Measurements from ENCODE around the gene COL28A1. TPM values are rescaled to one million over a fixed set of nuclear protein-coding genes. Genes with fewer than 3 reads are reported as not detected.

The COL28A1 gene
- polyA plus RNA-seq, 4 donors: 1.1 to 3.1 (median 1.5) TPM

DNA sequence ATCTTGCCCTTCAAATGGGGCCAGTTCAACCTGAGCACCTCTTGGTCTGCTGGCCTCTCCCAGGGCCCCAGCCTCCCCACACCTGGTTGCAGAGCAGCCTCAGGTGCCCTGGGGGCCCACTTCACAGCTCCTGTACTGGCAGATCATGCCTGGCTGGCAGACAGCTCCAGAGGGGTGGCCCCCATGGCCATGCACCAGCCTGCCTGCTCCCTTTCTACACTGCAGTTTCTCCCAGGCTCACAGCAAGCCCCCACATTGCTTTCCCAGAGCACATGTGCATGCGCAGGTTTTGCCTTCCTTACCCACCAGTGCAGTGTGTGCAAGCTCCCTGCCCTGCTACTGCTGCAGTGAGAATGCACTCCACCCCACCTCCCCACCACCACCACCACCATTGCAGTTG, 21.2 kb upstream of the COL28A1 start:
- Histone ChIP-seq H3K4me1 (ENCODE audit: control insufficient read depth in 3 of 3, insufficient read depth in 2 of 3, low read depth in 1 of 3, low read length in 2 of 3) (no peaks in the 10 kb centered on the region), H3K9me3 (ENCODE audit: control insufficient read depth in 2 of 2, insufficient read depth in 1 of 2, low read depth in 1 of 2, low read length in 1 of 2) (peaks cover 0 to 4% of the 10 kb centered on the region in 2 donors), H3K36me3 (ENCODE audit: control insufficient read depth in 3 of 3, insufficient read depth in 2 of 3, low read depth in 1 of 3, low read length in 3 of 3) (no peaks in the 10 kb centered on the region), H3K27ac (ENCODE audit: low read depth in 1 of 3, low read length in 2 of 3) (no peak overlapping the region), H3K4me3 (ENCODE audit: low read depth in 1 of 3, low read length in 3 of 3) (no peak overlapping the region), H3K27me3 (ENCODE audit: control insufficient read depth in 3 of 3, insufficient read depth in 3 of 3, low read length in 3 of 3) (no peaks in the 10 kb centered on the region)
- WGBS, 3 donors: 89 to 94% (median 92%) methylated on average over 1 of the region's 1 CpG
- FAIRE-seq (no peak), DNase-seq (no peak)

DNA sequence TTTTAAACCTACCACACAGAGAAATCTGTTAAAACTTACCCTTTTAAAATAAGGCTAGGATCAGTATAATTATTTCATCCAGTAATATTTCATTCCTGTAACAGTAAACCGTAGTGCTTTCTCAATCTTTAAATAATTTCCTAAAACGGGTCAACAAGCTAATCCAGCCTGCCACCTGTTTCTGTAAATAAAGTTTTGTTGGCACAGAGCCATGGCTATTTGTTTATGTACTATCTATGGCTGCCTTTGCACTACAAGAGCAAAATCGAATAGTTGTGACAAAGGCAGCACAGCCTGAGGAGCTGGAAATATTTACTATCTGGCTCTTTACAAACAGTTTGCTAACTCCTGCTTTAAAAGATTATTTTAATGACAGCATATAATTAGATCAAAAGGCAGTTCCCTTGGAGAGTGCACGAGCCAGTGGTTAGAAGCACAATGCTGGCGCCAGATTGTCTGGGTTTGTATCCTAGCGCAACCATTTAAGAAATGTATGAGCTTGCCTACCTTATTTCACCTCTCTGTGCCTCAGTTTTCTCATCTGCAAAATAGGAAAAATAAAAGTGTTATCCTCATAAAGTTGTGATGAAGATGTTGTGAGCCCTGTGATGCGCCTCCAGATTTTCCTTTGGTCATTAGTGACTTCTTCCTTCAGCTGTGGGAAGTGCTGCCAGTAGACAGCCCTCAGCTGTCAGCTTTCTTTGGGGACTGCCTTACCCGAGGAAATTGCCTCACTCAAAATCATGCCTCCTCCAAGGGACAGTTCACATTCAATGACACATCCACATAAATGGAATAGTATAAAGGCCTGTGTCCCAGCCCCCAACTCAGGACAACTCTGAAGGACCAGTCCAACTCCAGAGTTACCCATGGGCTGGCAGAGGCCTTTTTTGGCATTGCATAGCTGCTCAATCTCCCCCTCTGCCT, 19.2 kb upstream of the COL28A1 start:
- Histone ChIP-seq H3K36me3 (ENCODE audit: control insufficient read depth in 3 of 3, insufficient read depth in 2 of 3, low read depth in 1 of 3, low read length in 3 of 3) (no peaks in the 10 kb centered on the region), H3K4me1 (ENCODE audit: control insufficient read depth in 3 of 3, insufficient read depth in 2 of 3, low read depth in 1 of 3, low read length in 2 of 3) (no peaks in the 10 kb centered on the region), H3K27me3 (ENCODE audit: control insufficient read depth in 3 of 3, insufficient read depth in 3 of 3, low read length in 3 of 3) (no peaks in the 10 kb centered on the region), H3K4me3 (ENCODE audit: low read depth in 1 of 3, low read length in 3 of 3) (no peak overlapping the region), H3K9me3 (ENCODE audit: control insufficient read depth in 2 of 2, insufficient read depth in 1 of 2, low read depth in 1 of 2, low read length in 1 of 2) (peaks cover 0 to 4% of the 10 kb centered on the region in 2 donors), H3K27ac (ENCODE audit: low read depth in 1 of 3, low read length in 2 of 3) (no peak overlapping the region)
- FAIRE-seq (no peak), DNase-seq (no peak)
- 39 to 57% (median 50%) methylated on average over 8 of the region's 8 CpGs for WGBS, 3 donors

DNA sequence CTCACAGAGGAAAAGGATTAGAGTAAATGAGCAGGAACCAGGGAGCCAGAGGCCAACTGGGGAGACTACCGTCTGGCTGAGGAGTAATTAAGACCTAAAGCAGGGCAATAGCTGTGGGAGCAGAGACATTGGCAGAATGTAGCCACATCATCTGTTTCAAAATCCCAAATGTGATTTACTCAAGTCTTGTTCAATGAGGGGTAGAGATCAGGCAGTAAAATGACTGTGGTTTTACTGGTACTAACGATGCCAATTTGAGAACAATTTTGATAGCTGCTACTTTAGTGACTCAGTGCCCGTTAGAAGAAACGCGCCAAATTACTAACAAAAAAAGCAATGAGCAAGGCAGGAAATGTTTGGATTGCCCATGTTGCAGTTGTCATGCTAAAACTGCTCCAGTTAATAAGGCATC, 18.4 kb upstream of the COL28A1 start:
- no peak overlapping the region for H3K27ac ChIP-seq (ENCODE audit: low read depth in 1 of 3, low read length in 2 of 3)
- no peaks in the 10 kb centered on the region for H3K27me3 ChIP-seq (ENCODE audit: control insufficient read depth in 3 of 3, insufficient read depth in 3 of 3, low read length in 3 of 3)
- H3K4me3 ChIP-seq (ENCODE audit: low read depth in 1 of 3, low read length in 3 of 3): no peak overlapping the region
- no peaks in the 10 kb centered on the region for H3K36me3 ChIP-seq (ENCODE audit: control insufficient read depth in 3 of 3, insufficient read depth in 2 of 3, low read depth in 1 of 3, low read length in 3 of 3)
- H3K9me3 ChIP-seq (ENCODE audit: control insufficient read depth in 2 of 2, insufficient read depth in 1 of 2, low read depth in 1 of 2, low read length in 1 of 2): peaks cover 0 to 4% of the 10 kb centered on the region in 2 donors
- no peak for FAIRE-seq
- no peaks in the 10 kb centered on the region for H3K4me1 ChIP-seq (ENCODE audit: control insufficient read depth in 3 of 3, insufficient read depth in 2 of 3, low read depth in 1 of 3, low read length in 2 of 3)
- WGBS, 3 donors: 81 to 86% (median 85%) methylated on average over 5 of the region's 5 CpGs
- DNase-seq: no peak

DNA sequence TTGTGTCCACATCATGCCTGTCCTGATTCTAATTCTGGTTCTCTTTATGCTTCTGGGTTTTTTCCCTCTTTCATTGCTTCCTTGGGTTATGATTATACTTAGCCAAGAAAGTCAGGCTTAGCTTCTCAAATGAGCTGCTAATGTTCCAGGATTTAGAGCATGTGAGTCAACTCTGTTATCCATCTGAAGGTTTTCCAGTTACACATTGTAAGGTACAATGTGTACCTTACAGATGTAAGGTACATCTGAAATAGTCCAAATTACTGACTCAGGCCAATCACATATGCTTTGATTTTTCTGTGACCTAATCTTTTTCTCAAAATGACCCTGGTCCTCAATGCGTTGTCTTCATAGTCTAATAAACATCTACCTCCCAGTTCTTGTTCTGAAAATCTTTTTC, 17.7 kb upstream of the COL28A1 start:
- 96 to 97% (median 97%) methylated on average over 1 of the region's 1 CpG for WGBS, 3 donors
- no peaks in the 10 kb centered on the region for H3K27me3 ChIP-seq (ENCODE audit: control insufficient read depth in 3 of 3, insufficient read depth in 3 of 3, low read length in 3 of 3)
- no peak overlapping the region for H3K27ac ChIP-seq (ENCODE audit: low read depth in 1 of 3, low read length in 2 of 3)
- DNase-seq (no peak), FAIRE-seq (no peak)
- H3K4me3 ChIP-seq (ENCODE audit: low read depth in 1 of 3, low read length in 3 of 3): no peak overlapping the region
- no peaks in the 10 kb centered on the region for H3K4me1 ChIP-seq (ENCODE audit: control insufficient read depth in 3 of 3, insufficient read depth in 2 of 3, low read depth in 1 of 3, low read length in 2 of 3)
- H3K9me3 ChIP-seq (ENCODE audit: control insufficient read depth in 2 of 2, insufficient read depth in 1 of 2, low read depth in 1 of 2, low read length in 1 of 2): peaks cover 0 to 4% of the 10 kb centered on the region in 2 donors
- no peaks in the 10 kb centered on the region for H3K36me3 ChIP-seq (ENCODE audit: control insufficient read depth in 3 of 3, insufficient read depth in 2 of 3, low read depth in 1 of 3, low read length in 3 of 3)

DNA sequence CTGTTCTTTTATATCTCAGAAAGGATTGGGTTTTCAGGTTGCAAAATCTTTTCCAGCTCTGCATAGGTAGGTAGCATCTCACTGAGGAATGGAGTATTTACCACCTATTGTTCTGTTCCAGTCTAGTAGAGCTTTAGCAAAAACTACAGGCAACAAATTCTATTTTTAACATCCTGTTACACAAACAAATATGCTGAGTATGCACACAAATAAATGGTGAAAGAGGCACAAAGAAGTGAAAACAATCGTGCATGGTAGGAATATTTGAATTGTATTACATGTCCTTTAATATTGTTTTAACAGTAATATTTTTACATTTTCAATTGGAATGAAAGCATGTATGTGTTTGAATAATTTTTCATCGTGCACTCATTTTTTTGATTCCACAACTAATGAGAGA, 16.5 kb upstream of the COL28A1 start:
- no peaks in the 10 kb centered on the region for H3K4me1 ChIP-seq (ENCODE audit: control insufficient read depth in 3 of 3, insufficient read depth in 2 of 3, low read depth in 1 of 3, low read length in 2 of 3)
- H3K9me3 ChIP-seq (ENCODE audit: control insufficient read depth in 2 of 2, insufficient read depth in 1 of 2, low read depth in 1 of 2, low read length in 1 of 2): no peaks in the 10 kb centered on the region
- H3K27ac ChIP-seq (ENCODE audit: low read depth in 1 of 3, low read length in 2 of 3): no peak overlapping the region
- no peaks in the 10 kb centered on the region for H3K27me3 ChIP-seq (ENCODE audit: control insufficient read depth in 3 of 3, insufficient read depth in 3 of 3, low read length in 3 of 3)
- 83 to 93% (median 86%) methylated on average over 2 of the region's 2 CpGs for WGBS, 3 donors
- DNase-seq: no peak
- no peaks in the 10 kb centered on the region for H3K36me3 ChIP-seq (ENCODE audit: control insufficient read depth in 3 of 3, insufficient read depth in 2 of 3, low read depth in 1 of 3, low read length in 3 of 3)
- no peak overlapping the region for H3K4me3 ChIP-seq (ENCODE audit: low read depth in 1 of 3, low read length in 3 of 3)
- FAIRE-seq: no peak

DNA sequence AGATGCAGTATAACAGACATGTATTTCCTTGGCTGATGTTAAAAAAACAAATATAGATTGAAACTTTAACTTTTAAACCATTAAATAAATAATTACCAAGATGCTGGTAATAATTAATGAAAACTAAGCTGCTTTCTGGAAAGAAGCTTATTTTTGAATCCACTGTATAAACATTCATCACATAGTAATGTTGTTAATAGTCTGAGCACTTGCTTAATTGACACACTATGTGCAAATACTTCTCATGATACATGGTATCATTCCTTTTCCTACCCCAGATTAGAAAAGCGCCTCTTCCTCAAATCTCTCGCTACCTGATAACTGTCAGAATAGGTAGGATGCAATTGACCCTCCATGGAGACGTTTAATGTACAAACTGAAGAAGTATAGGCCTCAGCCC, 15.0 kb upstream of the COL28A1 start:
- DNase-seq (no peak), FAIRE-seq (no peak)
- no peak overlapping the region for H3K4me3 ChIP-seq (ENCODE audit: low read depth in 1 of 3, low read length in 3 of 3)
- H3K4me1 ChIP-seq (ENCODE audit: control insufficient read depth in 3 of 3, insufficient read depth in 2 of 3, low read depth in 1 of 3, low read length in 2 of 3): no peaks in the 10 kb centered on the region
- H3K9me3 ChIP-seq (ENCODE audit: control insufficient read depth in 2 of 2, insufficient read depth in 1 of 2, low read depth in 1 of 2, low read length in 1 of 2): no peaks in the 10 kb centered on the region
- WGBS, 3 donors: 90 to 96% (median 92%) methylated on average over 3 of the region's 3 CpGs
- H3K27me3 ChIP-seq (ENCODE audit: control insufficient read depth in 3 of 3, insufficient read depth in 3 of 3, low read length in 3 of 3): no peaks in the 10 kb centered on the region
- H3K27ac ChIP-seq (ENCODE audit: low read depth in 1 of 3, low read length in 2 of 3): no peak overlapping the region
- H3K36me3 ChIP-seq (ENCODE audit: control insufficient read depth in 3 of 3, insufficient read depth in 2 of 3, low read depth in 1 of 3, low read length in 3 of 3): no peaks in the 10 kb centered on the region

DNA sequence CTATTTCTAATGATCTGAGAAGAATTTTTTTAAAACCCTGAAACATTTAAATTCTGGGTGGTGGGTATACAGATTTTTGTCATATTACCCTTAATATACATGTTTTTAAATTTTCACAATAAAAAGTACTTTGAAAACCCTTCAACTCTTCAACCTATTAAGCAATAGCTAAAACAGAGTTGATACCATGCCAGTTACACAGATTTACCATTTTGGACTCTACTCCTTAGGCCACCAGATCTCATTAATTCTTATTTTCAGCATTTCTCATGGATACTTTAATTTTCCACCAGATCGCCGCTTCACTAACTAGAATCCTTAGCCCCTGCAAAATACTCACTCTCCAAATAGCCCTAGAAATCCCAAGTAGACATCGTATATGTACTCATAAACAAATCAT, 12.7 kb upstream of the COL28A1 start:
- H3K4me3 ChIP-seq (ENCODE audit: low read depth in 1 of 3, low read length in 3 of 3): no peak overlapping the region
- H3K4me1 ChIP-seq (ENCODE audit: control insufficient read depth in 3 of 3, insufficient read depth in 2 of 3, low read depth in 1 of 3, low read length in 2 of 3): no peaks in the 10 kb centered on the region
- no peaks in the 10 kb centered on the region for H3K36me3 ChIP-seq (ENCODE audit: control insufficient read depth in 3 of 3, insufficient read depth in 2 of 3, low read depth in 1 of 3, low read length in 3 of 3)
- no peak overlapping the region for H3K27ac ChIP-seq (ENCODE audit: low read depth in 1 of 3, low read length in 2 of 3)
- no peaks in the 10 kb centered on the region for H3K27me3 ChIP-seq (ENCODE audit: control insufficient read depth in 3 of 3, insufficient read depth in 3 of 3, low read length in 3 of 3)
- WGBS, 3 donors: 87 to 95% (median 94%) methylated on average over 3 of the region's 3 CpGs
- DNase-seq (no peak), FAIRE-seq (no peak)
- H3K9me3 ChIP-seq (ENCODE audit: control insufficient read depth in 2 of 2, insufficient read depth in 1 of 2, low read depth in 1 of 2, low read length in 1 of 2): no peaks in the 10 kb centered on the region

DNA sequence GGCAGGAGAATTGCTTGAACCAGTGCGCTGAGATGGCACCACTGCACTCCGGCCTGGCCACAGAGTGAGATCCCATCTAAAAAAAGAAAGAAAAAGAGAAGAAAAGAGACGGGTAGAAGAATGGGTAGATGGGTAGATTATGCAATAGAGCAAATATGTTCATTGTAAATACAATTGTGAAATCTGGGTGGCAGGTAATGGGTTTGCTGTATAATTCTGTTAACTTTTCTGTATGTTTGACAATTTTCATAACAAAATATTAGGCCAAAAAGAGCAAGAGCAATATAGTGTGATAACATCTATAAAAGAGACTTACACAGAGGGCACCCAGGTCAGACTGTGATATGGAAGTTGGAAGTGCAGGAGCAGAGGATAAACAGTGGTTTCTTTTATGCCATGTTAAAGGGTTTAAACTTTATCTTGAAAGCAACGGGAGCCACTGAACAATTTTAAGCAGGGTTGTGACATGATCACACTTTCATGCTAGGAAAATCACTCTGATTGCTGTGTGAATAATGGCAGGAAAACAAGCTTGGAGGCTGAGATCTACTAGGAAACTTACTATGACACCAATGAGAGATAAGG, 6.7 kb upstream of the COL28A1 start:
- no peak overlapping the region for H3K27ac ChIP-seq (ENCODE audit: low read depth in 1 of 3, low read length in 2 of 3)
- H3K9me3 ChIP-seq (ENCODE audit: control insufficient read depth in 2 of 2, insufficient read depth in 1 of 2, low read depth in 1 of 2, low read length in 1 of 2): no peaks in the 10 kb centered on the region
- H3K4me3 ChIP-seq (ENCODE audit: low read depth in 1 of 3, low read length in 3 of 3): no peak overlapping the region
- H3K36me3 ChIP-seq (ENCODE audit: control insufficient read depth in 3 of 3, insufficient read depth in 2 of 3, low read depth in 1 of 3, low read length in 3 of 3): no peaks in the 10 kb centered on the region
- 52 to 72% (median 70%) methylated on average over 4 of the region's 4 CpGs for whole genome bisulfite sequencing, 3 donors
- H3K4me1 ChIP-seq (ENCODE audit: control insufficient read depth in 3 of 3, insufficient read depth in 2 of 3, low read depth in 1 of 3, low read length in 2 of 3): no peaks in the 10 kb centered on the region
- no peak for FAIRE-seq
- DNase-seq: no peak
- H3K27me3 ChIP-seq (ENCODE audit: control insufficient read depth in 3 of 3, insufficient read depth in 3 of 3, low read length in 3 of 3): no peaks in the 10 kb centered on the region
